HG02588 (cell line): Measurements from ENCODE around the gene ADCY9.

Experiments used
- ATAC-seq: cut with Tn5 transposase; IDR thresholded peaks from one replicate; pipeline ENCODE4 v1.9.1; 2021; ENCODE audit warnings: mild to moderate bottlenecking, moderate library complexity; ENCODE audit not compliant: unreplicated experiment

ADCY9 gene

DNA sequence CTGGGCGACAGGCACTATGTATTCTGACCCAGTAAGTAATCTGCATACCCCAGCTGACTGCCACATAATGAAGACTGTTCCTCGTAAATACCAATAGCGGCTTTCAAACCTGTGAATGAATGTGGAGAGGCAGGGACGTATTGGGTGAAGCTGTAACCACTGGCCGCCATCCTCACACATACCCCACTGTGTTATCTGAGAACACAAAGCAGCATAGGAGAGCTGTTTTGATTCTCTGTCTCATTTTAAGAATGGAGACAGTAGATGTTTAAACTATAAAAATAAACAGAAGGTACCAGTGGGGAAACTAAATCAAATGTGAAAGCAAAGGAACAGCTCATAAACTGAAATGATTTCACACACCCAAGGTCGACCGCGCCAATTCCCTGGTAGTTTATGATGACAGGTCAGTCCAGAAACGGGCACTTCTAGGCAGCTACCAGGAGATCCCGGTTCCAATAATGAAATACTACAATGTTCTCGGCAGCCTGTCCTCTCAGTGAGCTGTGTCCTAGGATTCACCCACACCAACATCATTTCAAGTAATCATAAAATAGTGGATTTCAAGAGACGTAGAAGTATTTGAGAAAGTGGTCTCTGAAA lies 109.7 kb downstream of the ADCY9 start:
- no peak for ATAC-seq

DNA sequence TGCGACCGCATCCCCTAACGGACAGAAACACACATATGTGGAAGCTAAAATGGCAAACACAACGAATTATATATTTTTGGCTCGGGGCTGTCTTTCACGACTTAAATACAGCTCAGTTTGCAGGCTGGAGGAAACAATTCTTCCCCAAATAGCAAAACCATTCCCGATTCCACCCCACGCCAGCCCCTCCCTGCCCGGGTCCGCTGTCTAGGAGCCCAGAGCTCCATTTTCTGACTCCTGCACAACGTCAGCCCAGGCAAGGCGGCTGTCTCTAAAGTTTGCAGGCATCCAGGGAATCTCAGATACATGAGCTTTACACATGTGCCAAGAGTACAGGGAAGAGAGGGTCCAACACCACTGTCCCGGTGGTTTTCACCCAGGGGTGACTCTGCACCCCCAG lies 110.5 kb downstream of the ADCY9 start:
- ATAC-seq: no peak

DNA sequence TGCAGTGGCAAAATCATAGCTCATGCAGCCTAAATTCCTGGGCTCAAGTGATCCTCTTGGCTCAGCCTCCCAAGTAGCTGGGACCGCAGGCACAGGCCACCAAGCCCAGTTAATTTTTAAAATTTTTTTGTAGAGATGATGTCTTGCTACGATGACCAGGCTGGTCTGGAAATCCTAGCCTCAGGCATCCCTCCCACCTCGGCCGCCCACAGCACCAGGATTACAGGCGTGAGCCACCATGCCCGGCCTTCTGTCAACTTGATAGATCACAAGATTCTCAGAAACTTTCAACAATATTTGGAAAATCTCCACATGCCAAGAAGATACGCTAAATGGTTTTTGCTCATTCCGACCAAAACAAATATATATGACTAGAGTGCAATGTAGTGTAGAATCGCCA lies 111.0 kb downstream of the ADCY9 start:
- no peak for ATAC-seq

DNA sequence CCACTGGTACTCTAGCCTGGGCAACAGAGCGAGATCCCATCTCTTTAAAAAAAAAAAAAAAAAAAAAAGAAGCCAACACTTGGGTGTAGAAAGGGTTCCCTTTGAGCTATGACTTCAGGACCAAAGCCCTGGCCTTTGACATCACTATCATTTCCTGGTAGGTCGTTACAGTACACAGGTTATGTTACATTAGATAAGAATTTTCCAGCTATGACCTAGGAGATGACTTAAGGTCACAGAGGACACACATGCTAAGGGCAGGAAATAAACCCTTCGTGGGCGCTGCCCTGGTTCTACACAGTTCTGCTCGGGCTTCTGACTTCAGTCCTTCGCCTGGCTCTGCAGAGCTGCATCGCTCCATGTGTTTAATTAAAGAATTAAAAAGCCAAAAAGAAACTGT lies 112.0 kb downstream of the ADCY9 start:
- ATAC-seq: no peak

DNA sequence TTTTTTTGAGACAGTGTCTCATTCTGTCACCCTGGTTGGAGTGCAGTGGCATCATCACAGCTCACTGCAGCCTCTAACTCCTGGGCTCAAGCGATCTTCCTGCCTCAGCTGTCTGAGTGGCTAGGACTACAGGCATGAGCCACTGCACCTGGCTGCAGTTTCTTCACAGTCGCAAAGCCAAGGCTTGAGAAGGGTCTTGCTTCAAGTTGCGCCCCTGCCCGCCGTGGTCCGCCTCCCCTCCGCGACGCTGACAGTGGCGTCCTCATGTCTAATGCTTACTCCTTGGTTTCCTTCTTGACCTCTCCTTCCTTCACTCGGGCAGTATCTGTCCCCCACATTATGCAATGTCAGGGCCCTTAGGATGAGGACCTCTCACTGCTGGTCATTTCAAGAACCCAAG lies 112.7 kb downstream of the ADCY9 start:
- ATAC-seq: no peak

DNA sequence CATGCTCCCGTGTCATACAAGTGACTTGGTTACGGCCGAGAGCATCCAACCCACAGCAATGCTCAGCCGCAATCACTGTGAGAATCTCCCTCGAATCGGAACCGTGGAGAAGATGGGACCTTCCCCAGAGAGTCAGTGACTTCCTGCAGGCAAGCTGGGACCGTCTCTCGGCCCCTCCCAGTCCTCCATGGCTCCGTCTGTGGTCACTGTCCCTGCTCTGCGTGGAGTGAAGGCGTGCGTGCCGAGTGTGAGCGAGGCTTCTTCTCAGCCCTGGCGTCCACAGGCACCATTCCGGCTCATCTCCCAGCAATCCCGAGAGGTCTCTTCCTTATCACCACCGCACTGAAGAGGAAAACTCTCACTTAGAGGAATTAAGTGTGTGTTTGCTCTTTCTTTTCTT lies 113.1 kb downstream of the ADCY9 start:
- ATAC-seq: no peak

DNA sequence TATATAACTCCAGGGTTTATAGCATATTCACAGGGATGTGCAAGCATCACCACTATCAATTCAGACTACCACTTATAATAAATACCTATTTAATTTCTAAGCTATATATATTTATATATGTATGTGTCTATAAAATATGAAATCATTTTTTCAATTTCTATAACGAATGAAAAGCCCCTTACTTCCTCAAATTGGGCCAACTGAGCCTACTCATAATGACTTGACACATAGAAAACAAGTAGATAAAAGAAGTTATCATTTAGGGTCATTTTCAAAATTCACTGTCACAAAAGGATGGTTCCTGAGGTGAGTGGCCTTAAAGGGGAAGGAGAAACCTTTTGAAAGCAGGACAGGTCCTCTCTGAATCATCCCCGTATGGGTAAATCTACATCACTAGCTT lies 114.1 kb downstream of the ADCY9 start:
- no peak for ATAC-seq

DNA sequence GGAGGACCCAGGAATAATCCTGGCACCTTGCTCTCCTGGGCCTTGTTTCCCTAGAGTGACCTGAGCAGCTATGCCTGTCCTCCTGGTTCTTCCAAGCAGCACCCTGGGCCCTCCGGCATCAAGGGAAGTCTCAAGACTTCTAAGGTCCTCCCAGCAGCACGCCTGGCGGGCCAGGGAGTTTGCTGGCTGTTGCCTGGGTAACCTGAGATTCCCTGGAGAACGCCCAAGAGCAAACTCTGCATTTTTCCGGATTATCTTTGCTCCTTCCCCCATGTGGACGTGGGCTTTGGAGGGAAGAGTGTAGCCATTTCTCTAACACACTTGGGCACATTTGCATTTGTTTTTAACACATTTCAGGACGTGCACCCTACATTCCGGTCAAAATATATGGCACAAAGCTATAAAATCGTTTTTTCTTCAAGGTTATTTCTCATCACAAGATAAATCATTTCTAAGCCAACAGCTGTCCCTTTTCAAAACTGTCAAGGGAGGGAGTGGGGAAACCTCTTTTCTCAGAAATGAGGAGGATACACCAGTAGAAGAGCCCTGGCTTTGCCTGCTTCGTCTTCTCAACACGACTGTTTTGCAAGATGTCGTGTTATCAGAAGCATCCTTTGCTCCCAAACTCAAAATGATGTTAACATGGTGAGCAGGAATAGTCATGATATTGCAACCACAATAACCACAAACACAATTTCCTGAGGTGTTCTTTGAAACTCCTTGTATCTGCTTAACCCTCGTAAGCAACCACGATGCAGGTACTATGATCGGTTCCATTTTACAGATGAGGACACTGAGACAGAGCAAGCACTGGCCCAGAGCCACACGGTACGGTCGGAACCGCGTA lies 116.5 kb downstream of the ADCY9 start:
- ATAC-seq: no peak

DNA sequence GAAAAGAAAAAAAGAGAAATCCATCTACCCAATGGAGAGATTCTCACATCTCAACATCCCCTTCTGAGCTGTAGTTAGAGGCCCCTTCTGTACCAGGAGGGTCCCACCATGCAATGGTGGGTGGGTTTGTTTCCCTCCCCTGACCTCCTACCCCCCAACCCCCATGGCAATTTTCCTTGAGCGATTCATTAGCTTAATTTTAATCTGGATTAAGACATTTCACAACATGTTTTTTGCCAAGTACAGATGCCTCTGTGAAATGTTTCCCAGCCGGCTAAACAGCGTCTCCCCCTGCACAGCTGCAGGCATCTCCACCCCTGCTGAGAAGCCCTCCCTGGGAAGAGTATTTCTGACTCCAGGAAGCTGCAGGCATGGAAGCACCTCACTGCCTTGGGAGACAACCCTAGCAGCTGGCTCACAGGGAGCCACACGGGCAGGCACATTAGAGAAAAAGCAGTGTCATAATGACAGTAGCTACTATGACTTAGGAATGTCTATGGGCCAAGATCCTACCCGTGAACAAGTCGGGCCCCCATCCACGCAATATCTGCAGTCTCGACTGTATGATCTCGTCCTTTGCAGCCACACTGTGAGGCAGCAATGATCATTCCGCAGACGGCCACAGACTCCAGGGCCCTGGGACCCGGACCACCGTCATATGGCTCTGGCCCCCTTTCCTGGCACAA lies 117.3 kb downstream of the ADCY9 start:
- no peak for ATAC-seq

DNA sequence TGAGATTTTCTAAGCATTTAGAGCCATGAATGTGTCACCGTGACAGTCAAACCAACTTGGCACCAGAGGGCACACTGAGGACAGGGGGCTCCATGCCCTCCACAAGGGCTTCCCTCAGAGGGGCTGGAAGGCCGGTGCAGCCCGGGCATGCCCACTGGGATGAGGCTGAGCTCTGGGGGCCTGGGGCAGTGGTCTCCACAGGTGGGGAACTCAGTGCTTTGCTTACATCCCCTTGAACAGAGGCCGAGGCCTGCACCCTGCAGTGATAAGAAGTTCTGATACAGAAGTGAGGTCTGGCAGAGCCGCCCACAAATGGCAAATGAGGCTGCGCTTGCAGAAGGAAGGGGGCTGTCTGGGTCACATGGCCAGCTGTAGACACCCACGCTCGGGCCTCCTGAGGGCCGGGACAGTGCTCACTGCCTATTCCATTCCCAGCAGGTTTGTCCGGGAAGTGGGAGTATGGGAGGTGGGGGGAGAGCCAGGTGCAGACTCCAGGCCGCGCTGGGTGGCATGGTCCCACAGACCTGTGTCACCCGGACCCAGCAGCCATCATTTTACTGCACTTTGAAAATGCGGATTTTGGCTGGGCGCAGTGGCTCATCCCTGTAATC lies 118.9 kb downstream of the ADCY9 start:
- ATAC-seq: no peak

DNA sequence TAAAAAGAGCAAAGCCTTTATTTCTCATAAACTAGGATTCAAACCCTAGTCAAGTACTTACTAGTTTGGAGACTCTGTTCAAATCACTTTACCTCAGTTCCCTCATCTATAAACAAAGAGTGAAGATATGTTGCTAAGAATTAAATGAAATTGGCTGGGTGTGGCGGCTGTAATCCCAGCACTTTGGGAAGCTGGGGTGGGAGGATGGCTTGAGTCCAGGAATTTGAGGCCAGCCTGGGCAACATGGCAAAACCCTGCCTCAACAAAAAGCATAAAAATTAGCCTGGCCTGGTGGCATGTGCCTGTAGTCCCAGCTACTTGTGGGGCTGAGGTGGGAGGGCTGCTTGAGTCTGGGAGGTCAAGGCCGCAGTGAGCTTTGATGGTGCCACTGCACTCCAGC lies 121.2 kb downstream of the ADCY9 start:
- no peak for ATAC-seq

DNA sequence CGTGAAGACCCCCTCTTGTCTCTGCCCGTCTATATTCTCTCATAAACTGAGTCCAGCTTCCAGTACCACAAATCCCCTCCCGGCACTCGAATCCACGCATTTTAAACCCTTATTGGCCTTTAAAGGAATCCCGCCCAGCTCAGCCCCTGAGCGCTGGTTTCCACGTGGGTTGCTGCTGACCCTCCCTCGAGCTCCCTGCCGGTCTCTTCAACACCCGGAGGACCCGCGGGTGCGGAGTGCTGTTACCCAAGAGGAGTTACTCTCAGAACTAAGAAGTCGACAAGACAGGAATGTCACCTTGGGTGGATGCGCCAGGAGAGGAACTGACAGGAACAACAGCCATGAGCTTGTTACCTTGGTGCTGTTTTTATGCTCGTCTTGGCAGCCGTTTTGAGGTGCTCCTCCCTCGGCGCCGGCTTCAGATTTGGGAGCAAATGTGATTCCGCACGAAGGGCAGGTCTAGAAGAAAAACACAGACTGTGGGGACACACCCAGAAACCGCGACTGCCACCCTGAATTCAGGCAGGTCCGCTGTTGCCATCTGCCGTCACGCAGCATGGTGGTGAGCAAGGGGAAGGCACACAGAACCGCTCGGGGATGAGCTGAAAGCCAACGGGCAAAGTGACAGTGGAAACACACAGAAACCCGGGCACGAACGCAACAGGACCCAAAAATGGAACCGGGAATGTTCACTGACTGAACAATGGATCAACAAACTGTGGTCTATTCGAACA lies 123.0 kb downstream of the ADCY9 start:
- no peak for ATAC-seq

DNA sequence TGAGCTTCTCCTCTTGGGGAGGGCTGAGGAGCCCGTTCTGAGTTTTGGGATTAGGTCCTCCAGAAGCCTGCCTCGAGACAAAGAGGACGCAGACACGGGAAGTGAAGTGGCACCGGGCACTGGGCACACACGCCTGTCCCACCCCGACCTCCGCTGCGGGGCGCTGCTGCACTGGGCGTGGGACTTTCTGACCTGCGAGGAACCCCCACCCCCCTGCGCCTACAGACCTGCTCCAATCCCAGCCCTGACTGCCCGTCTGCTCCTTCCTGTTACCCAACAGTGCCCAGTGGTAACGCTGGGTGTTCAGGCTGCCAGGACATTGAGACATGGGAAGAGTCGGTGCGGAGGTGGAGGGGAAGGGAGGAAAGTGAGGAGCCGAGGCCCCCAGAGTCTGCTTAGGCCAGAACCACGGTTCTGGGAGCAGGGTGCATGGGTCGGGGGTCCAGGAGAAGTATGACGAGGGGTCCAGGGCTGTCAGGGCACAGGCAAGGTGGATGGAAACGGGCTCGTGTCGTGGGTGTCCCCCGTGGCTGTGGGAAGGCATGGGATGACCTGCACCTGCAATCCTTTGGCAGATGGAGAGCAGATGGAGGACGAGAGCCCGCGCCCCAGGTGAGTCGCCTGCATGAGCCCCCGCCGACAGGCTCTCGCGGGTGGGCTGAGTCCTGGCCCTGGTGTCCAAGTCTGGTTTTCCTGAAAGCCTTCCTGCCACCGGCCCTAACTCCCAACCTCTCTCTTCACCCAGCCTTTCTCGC lies 123.8 kb downstream of the ADCY9 start:
- no peak for ATAC-seq

DNA sequence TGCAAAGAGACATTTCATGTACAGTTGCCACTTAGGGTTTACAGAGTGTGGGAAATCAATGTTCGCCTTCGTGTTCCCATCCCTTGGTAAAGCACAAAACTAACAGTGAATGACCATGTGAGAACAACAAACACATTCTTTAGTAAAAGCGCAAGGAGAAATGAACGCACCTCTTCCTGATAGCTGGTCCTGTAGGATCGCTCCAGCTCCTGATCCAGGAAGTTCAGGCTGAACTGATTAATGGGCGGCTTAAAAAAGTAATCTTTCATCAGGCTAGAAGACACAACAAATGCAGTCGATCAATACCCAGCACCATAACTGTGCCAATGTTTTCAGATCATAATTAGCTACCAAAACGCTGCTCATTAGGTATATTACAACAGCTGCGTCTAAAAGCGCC lies 127.4 kb downstream of the ADCY9 start:
- no peak for ATAC-seq

DNA sequence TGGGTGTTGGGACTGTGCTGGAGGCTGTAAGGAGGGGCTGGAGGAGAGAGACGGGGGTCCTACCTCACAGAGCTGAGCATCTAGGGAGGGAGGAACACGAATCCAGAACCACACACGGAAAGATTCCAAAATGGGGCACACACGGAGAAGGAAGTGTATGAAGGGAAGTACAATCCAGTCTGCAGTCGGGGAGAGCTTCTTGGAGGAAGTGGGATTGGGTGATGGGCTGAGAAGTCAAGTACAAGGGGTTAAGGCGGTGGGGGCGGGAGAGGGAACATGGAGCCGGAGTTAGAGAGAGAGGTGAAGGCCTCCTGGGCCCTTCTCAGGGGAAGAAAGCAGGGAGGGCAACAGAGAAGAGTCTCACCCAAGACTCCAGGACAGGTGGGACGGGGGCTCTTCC lies 128.2 kb downstream of the ADCY9 start:
- no peak for ATAC-seq

DNA sequence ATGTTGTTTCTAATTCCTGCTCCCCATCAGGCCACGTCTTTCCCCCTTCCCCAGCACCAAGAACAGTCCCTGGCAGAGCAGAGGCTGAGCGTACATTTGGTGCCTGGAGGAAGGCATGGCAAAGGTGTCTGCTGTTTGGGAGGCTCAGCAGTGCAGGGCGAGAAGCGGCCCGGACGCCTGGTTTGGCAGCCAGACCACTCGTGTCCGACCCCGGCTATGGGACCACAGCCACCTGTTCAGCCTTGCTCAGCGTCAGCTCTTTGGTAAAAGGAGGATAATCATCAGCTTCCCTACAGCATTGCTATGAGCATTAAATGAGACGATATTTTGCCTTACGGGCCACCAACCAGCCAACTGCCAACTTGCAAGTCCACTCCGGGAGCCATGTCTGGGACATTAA lies 129.0 kb downstream of the ADCY9 start:
- ATAC-seq: no peak

DNA sequence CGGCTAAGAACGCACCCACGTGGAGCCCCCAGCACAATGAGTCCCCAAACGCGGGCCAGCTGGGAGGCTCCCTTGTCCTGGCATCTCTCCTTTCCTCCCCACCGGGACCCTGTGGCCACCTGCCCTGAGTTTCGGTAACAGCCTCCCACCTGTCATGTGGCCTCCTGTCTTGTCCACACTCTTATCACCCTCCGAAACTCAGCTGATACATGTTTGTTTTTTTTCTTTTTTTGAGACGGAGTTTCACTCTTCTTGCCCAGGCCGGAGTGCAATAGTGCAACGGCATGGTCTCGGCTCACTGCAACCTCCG lies 130.1 kb downstream of the ADCY9 start:
- ATAC-seq: no peak

DNA sequence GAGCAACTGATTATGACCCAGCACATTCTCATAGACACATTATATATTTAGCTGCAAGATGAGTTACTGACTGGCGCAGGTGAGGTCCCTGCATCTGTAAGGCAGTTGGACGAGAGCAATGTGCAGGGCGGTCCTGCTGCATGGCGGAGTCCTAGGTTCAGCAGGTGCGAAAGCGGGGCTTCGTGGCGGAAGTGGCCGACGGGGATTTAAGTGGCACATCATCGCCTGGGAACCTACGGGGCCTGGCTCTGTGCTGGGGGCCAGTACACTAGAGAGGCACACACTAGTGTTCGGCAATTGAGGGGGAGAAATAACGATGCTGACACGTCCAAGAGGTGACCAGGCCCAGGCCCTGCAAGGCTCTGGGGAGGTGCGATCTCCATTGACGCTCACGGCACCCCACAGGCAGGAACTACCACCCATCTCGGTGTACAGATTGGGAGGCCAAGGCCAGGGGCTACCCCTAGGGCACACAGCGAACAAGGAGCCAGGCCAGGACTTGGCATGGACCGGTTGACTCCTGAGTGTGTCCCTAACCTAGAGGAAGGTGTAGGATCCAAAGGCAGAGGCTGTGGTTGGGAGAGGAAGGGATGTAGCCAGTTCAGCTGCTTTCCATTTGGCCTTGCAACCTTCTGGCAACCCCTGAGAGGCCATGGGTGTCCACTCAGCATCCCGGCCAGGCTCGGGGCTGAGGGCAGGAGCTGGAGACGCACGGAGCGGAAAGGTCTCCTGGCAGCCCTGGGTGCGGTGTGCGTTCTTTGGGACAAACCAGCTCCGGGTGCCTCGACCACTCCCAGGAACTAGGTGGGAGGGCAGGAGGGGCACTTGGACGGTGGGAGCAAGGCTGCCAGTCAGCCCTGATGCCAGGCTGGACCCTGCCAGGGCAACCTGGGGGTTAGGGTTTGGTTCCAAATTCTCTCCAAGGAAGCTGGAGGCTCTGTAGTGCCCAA lies 131.9 kb downstream of the ADCY9 start:
- ATAC-seq: no peak

DNA sequence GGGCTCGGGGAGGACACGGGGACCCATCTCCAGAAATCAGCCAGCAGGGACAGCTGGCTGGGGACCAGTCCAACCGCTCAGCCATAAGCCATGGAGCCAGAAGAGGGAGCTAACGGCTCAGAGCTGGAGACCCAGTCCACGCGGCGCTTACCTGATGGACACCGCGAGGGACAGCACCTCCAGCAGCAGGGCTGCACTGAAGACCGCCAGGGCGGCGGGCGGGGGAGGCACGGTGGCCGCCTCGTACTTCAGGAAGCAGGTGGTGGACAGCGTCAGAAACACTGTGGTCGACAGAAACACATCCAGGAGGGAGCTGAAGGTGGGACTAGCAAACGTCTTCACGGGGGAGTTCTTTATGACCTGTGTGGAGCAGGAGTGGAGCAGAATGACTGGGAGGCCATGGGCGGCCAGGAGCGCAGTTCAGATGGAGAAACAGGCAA lies 133.1 kb downstream of the ADCY9 start:
- no peak for ATAC-seq
